Endothelial cell of umbilical vein (primary cell): Measurements from ENCODE around the gene ARNT2. TPM values are rescaled to one million over a fixed set of nuclear protein-coding genes. Genes with fewer than 3 reads are reported as not detected.

ENCODE experiments used
- BruUV-seq: library from RNA; stranded (reverse); fragments of 400-500 nt; replicated peaks from 2 replicates; lab custom pipeline; 2021; lab: Mats Ljungman, UMichigan
- CTCF ChIA-PET: fragments of 300-600, 350-600 bp; sonication (Branson Sonifier 250); formaldehyde crosslinking; loops from one replicate; lab custom pipeline; 2021; ENCODE audit warnings: antibody characterized with exemption, inconsistent platforms; lab: Charles Lee
- POLR2A ChIA-PET: fragments of 300-600, 350-600 bp; sonication (Branson Sonifier 250); formaldehyde crosslinking; loops from one replicate; lab custom pipeline; 2021; ENCODE audit warnings: antibody characterized with exemption, inconsistent platforms; lab: Charles Lee
- DNase-seq: peaks from one replicate; pipeline ENCODE4 v3.0.0-alpha.2; 2011; ENCODE audit warnings: low read depth, low spot score
- FAIRE-seq: peaks from 2 replicates; lab custom pipeline; 2011; peaks lifted over from hg19 to GRCh38; lab: Jason Lieb, UNC
- H2AFZ ChIP-seq: 2 replicates; pipeline ENCODE4 v1.6.0; 2012; ENCODE audit warnings: low read depth, low read length, control low read depth, inconsistent platforms
- H3K27ac ChIP-seq: 2 replicates; pipeline ENCODE4 v1.5.1; 2011; ENCODE audit warnings: low read depth, mild to moderate bottlenecking, control low read depth, low read length, moderate library complexity; ENCODE audit not compliant: insufficient read depth
- H3K27me3 ChIP-seq, 2 experiments: 2 replicates each; pipeline versions ENCODE4 v1.6.0 to v1.6.1; 2011; ENCODE audit warnings: low read length in 2 of 2, mixed read lengths in 1 of 2; ENCODE audit not compliant: control insufficient read depth in 2 of 2, insufficient read depth in 2 of 2
- H3K36me3 ChIP-seq, 2 experiments: 2 replicates in 1 of 2; 3 replicates in 1 of 2; pipeline ENCODE4 v1.5.1; 2011; ENCODE audit warnings: low read length in 2 of 2, mild to moderate bottlenecking in 1 of 2, moderate library complexity in 1 of 2; ENCODE audit not compliant: control insufficient read depth in 2 of 2, insufficient read depth in 2 of 2; ENCODE audit errors: extremely low read depth in 1 of 2
- H3K4me1 ChIP-seq: 3 replicates; pipeline ENCODE4 v1.5.1; 2011; ENCODE audit warnings: mild to moderate bottlenecking, low read length; ENCODE audit not compliant: control insufficient read depth, insufficient read depth; ENCODE audit errors: extremely low read depth
- H3K4me2 ChIP-seq: 2 replicates; pipeline ENCODE4 v1.6.1; 2011; ENCODE audit warnings: low read length, control low read depth, mixed read lengths; ENCODE audit not compliant: insufficient read depth
- H3K4me3 ChIP-seq, 3 experiments: fragments of 200-600 bp in 1 of 3; sonication (generic), shearing (Covaris generic) in 1 of 3; replicated peaks in 1 of 3; 2 replicates each; pipeline ENCODE4 v1.5.1; 2011 to 2016; ENCODE audit warnings: control low read depth in 3 of 3, low read length in 3 of 3, mild to moderate bottlenecking in 2 of 3, inconsistent platforms in 1 of 3, low read depth in 1 of 3, moderate library complexity in 1 of 3; ENCODE audit not compliant: insufficient read depth in 1 of 3
- H3K79me2 ChIP-seq: 2 replicates; pipeline ENCODE4 v1.6.0; 2012; ENCODE audit warnings: low read length, inconsistent platforms; ENCODE audit not compliant: control insufficient read depth, insufficient read depth
- H3K9ac ChIP-seq: replicated peaks from 2 replicates; pipeline ENCODE3; 2011; ENCODE audit warnings: low read length, control low read depth; ENCODE audit not compliant: insufficient read depth; ENCODE audit errors: extremely low read depth
- H3K9me1 ChIP-seq: replicated peaks from 3 replicates; pipeline ENCODE4 v1.6.0; 2011; ENCODE audit warnings: mild to moderate bottlenecking, low read length; ENCODE audit not compliant: control insufficient read depth, insufficient read depth; ENCODE audit errors: extremely low read depth
- H3K9me3 ChIP-seq: replicated peaks from 2 replicates; pipeline ENCODE4 v1.5.1; 2012; ENCODE audit warnings: low read length, inconsistent platforms; ENCODE audit not compliant: control insufficient read depth, insufficient read depth
- H4K20me1 ChIP-seq: replicated peaks from 2 replicates; pipeline ENCODE3; 2011; ENCODE audit warnings: mild to moderate bottlenecking, low read length; ENCODE audit not compliant: control insufficient read depth, insufficient read depth; ENCODE audit errors: extremely low read depth
- CTCF ChIP-seq, 2 donors: IDR thresholded peaks; 1 replicate in 1 of 2; 2 replicates in 1 of 2; pipeline ENCODE4 v1.5.1; 2011; ENCODE audit warnings: low read length in 2 of 2, mild to moderate bottlenecking in 2 of 2, moderate library complexity in 2 of 2, control low read depth in 1 of 2, inconsistent platforms in 1 of 2, low read depth in 1 of 2; ENCODE audit not compliant: insufficient read depth in 1 of 2; ENCODE audit errors: extremely low read depth in 1 of 2
- EZH2 ChIP-seq: IDR thresholded peaks from 2 replicates; pipeline ENCODE4 v1.6.1; 2012; ENCODE audit warnings: borderline replicate concordance, low read depth, mild to moderate bottlenecking, moderate library complexity, low read length, inconsistent platforms; ENCODE audit not compliant: severe bottlenecking
- FOS ChIP-seq: IDR thresholded peaks from 2 replicates; pipeline ENCODE4 v1.6.1; 2011; ENCODE audit warnings: mild to moderate bottlenecking, low read length, moderate library complexity, borderline replicate concordance; ENCODE audit not compliant: insufficient read depth
- GATA2 ChIP-seq: IDR thresholded peaks from 2 replicates; pipeline ENCODE4 v1.7.0; 2011; ENCODE audit warnings: low read depth, mild to moderate bottlenecking, moderate library complexity, mixed read lengths, low read length; ENCODE audit not compliant: insufficient read length, insufficient read depth
- JUN ChIP-seq: IDR thresholded peaks from 2 replicates; pipeline ENCODE4 v1.6.1; 2011; ENCODE audit warnings: borderline replicate concordance, low read depth; ENCODE audit not compliant: insufficient read length, insufficient read depth
- MAX ChIP-seq: IDR thresholded peaks from 2 replicates; pipeline ENCODE4 v1.6.1; 2011; ENCODE audit not compliant: insufficient read depth, insufficient read length
- MYC ChIP-seq: IDR thresholded peaks from one replicate; pipeline ENCODE4 v1.6.1; 2011; ENCODE audit warnings: mild to moderate bottlenecking, low read depth, low read length
- POLR2A ChIP-seq: IDR thresholded peaks from 2 replicates; pipeline ENCODE4 v1.6.1; 2012; ENCODE audit warnings: low read depth, mild to moderate bottlenecking, control low read depth, low read length
- POLR2AphosphoS5 ChIP-seq: IDR thresholded peaks from 2 replicates; pipeline ENCODE4 v1.6.1; 2012; ENCODE audit warnings: low read depth, mild to moderate bottlenecking, control low read depth, low read length, moderate library complexity; ENCODE audit not compliant: insufficient read depth
- dilution Hi-C: fragments of 300-500 bp; cut with MboI; formaldehyde crosslinking; loops from one replicate; pipeline ENCODE4 v1.15.0; 2019; ENCODE audit warnings: low sequenced_read_pairs; ENCODE audit not compliant: extremely low pct_ligation_motif_present
- intact Hi-C: fragments of 100-400 bp; cut with micrococcal nuclease; formaldehyde crosslinking; loops from one replicate; pipeline ENCODE4 v1.10.0; 2022
- polyA plus RNA-seq, 4 experiments: library from polyadenylated mRNA; depleted of rRNA in 3 of 4; stranded (reverse) in 3 of 4; unstranded in 1 of 4; fragments of >200 nt; gene quantifications; 2 replicates each; pipeline versions ENCODE4 v1.2.1 to v1.2.3, GENCODE V29; 2011 to 2012; ENCODE audit warnings: missing spikeins in 1 of 4
- total RNA-seq: library from RNA; stranded (reverse); gene quantifications from 2 replicates; pipeline ENCODE4 v1.2.3, GENCODE V29; 2021

Gene ARNT2
- total and polyA plus RNA-seq, 2 donors (not counting 3 experiments of a cell fraction or from before 2014, with no cell fraction given), result 0.03 to 0.20 TPM

- Histone ChIP-seq H3K9me1 (no peaks in the 10 kb centered on the region), H3K79me2 (no peaks in the 10 kb centered on the region), H3K27ac (no peak overlapping the region), H2AFZ (no peak overlapping the region), H3K9me3 (no peaks in the 10 kb centered on the region), H3K4me3 (no peak overlapping the region), H3K4me2 (no peak overlapping the region), H3K9ac (no peak overlapping the region), H3K36me3 (no peaks in the 10 kb centered on the region), H3K4me1 (no peaks in the 10 kb centered on the region), H4K20me1 (no peaks in the 10 kb centered on the region), H3K27me3 (peaks cover 3 to 4% of the 10 kb centered on the region in 2 experiments)
- dilution Hi-C loops, result no loop called here
- FAIRE-seq (no peak), DNase-seq (no peak)
- no TSS peak for BruUV-seq
- TF ChIP-seq POLR2AphosphoS5 (no peak), CTCF (IDR thresholded peaks at IDR 0.05; ENCODE audit: extremely low read depth in 1 of 2, insufficient read depth in 1 of 2, low read depth in 1 of 2, low read length in 2 of 2) (no peak), GATA2 (no peak), EZH2 (no peak), JUN (no peak), FOS (no peak), POLR2A (no peak), MYC (no peak), MAX (no peak)
- intact Hi-C loops, result no loop called here
- CTCF ChIA-PET, result interaction anchor here (1.2 to 2.0 kb wide), 2 partner anchors 30 to 145 kb away, joined by 4 read pairs; no protein-coding TSS in a partner anchor
- POLR2A ChIA-PET, result no interaction called here
Measured at GRCh38 chr15:80630981-80631380, 226.8 kb downstream of the ARNT2 start.
